ENCODE results near the gene HOXC9.

DNA sequence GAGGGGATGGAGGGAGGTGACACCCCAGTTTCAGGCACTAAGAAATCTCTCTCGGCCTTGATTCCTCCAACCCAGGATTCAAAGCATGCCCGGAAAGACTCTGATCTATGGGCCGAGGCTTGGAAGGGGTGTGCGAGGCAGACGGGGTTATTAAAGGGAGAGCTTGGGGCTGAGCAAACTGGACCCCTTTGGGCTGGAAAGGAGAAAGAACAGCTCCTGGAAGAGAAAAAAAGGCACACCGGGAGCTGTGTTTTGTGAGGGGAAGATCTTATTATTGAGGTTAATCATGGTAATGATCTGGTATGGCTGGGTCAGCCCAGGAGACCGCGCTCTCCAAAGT lies 48.0 kb downstream of the HOXC9 start:
- TF ChIP-seq POLR2A (IDR thresholded peaks at IDR 0.05; ENCODE audit: low read length), result no peak
- no peak for TF ChIP-seq GATA1 (IDR thresholded peaks at IDR 0.05; ENCODE audit: low read depth, low read length)
